SU-DHL-6 (cell line): ENCODE measurements around the gene MORC1.

Source experiments
- H2AFZ ChIP-seq: fragments of 200-600 bp; sonication (generic); 2 replicates; pipeline ENCODE4 v1.6.1; 2014; ENCODE audit warnings: low read depth, mild to moderate bottlenecking, moderate library complexity, mixed read lengths, antibody characterized with exemption, low read length; ENCODE audit not compliant: severe bottlenecking
- H3F3A ChIP-seq: fragments of 200-600 bp; shearing (Covaris generic); 2 replicates; pipeline ENCODE4 v1.6.0; 2016; ENCODE audit warnings: antibody characterized with exemption, mild to moderate bottlenecking; ENCODE audit not compliant: insufficient read depth
- H3K27ac ChIP-seq: fragments of 200-600 bp; sonication (generic); 2 replicates; pipeline ENCODE4 v1.5.1; 2016; ENCODE audit warnings: low read depth, mild to moderate bottlenecking, low read length, moderate library complexity, mixed read lengths
- H3K27me3 ChIP-seq: fragments of 200-600 bp; sonication (generic), shearing (Covaris generic); 2 replicates; pipeline ENCODE4 v1.6.0; 2014; ENCODE audit warnings: mild to moderate bottlenecking, low read length
- H3K36me3 ChIP-seq: fragments of 200-600 bp; sonication (generic); 2 replicates; pipeline ENCODE4 v1.6.1; 2014; ENCODE audit warnings: mild to moderate bottlenecking, low read length, mixed read lengths
- H3K4me2 ChIP-seq: fragments of 300-600, 200-600 bp; shearing (Covaris generic), sonication (generic); 2 replicates; pipeline ENCODE4 v1.6.0; 2014; ENCODE audit warnings: low read length, low read depth, mild to moderate bottlenecking; ENCODE audit not compliant: poor library complexity, severe bottlenecking
- H3K4me3 ChIP-seq: fragments of 200-600 bp; sonication (generic); 2 replicates; pipeline ENCODE4 v1.5.1; 2014; ENCODE audit warnings: antibody characterized with exemption, low read length, mild to moderate bottlenecking, mixed read lengths; ENCODE audit not compliant: insufficient read depth, poor library complexity, severe bottlenecking
- H3K79me2 ChIP-seq: fragments of 200-600 bp; sonication (generic); 2 replicates; pipeline ENCODE4 v1.6.1; 2014; ENCODE audit warnings: mild to moderate bottlenecking, low read length, moderate library complexity; ENCODE audit not compliant: insufficient read depth
- H3K9ac ChIP-seq: fragments of 200-600 bp; sonication (generic); 2 replicates; pipeline ENCODE4 v1.7.0; 2014; ENCODE audit warnings: mild to moderate bottlenecking, low read length
- H3K9me2 ChIP-seq: fragments of 200-600 bp; sonication (generic); replicated peaks from 2 replicates; pipeline ENCODE4 v1.6.1; 2014; ENCODE audit warnings: low read length; ENCODE audit not compliant: insufficient read depth
- H3K9me3 ChIP-seq: fragments of 200-600 bp; sonication (generic); 2 replicates; pipeline ENCODE4 v1.6.1; 2014; ENCODE audit warnings: low read length, mixed read lengths; ENCODE audit not compliant: insufficient read depth
- H4K20me1 ChIP-seq: fragments of 200-600 bp; sonication (generic); 2 replicates; pipeline ENCODE4 v1.6.1; 2014; ENCODE audit warnings: low read depth, mild to moderate bottlenecking, antibody characterized with exemption, low read length, moderate library complexity, mixed read lengths
- EZH2phosphoT487 ChIP-seq: fragments of 200-600 bp; sonication (generic), shearing (Covaris generic); conservative IDR thresholded peaks from 2 replicates; pipeline ENCODE4 v1.6.1; 2018; ENCODE audit warnings: mild to moderate bottlenecking, antibody characterized with exemption, low read length, moderate library complexity, mixed read lengths
- TF ChIP-seq, protein P1 (sequence below): fragments of 200-600 bp; sonication (generic); IDR thresholded peaks from one replicate; pipeline ENCODE4 v1.5.1; 2017; ENCODE audit warnings: antibody characterized with exemption, mild to moderate bottlenecking, low read length, moderate library complexity; ENCODE audit not compliant: insufficient read depth, poor library complexity, severe bottlenecking

The MORC1 gene

DNA sequence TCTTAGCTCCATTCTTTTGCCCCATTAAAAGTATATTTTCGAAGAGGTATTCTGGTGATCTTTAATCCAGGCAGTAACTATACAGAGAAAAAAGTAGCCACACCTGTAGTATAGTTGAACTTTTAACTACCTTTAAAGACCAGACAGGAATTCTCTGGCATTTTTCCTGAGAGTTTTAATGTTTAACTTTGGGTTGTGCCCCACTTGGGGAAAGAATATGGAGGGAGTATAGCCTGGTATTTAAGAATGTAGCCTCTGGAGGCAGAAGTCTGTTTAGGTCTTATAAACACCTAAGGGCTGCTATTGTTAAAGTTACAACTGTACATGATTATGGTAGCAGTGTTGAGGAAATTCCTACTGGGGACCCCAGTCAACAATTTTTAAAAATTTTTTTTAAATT lies 37.9 kb upstream of the MORC1 start:
- Histone ChIP-seq H3K4me2 (no peak overlapping the region), H3K79me2 (no peaks in the 10 kb centered on the region), H3K4me3 (no peak overlapping the region), H3K9me3 (no peaks in the 10 kb centered on the region), H3K9ac (no peak overlapping the region), H4K20me1 (no peaks in the 10 kb centered on the region), H3F3A (no peaks in the 10 kb centered on the region), H2AFZ (no peak overlapping the region), H3K9me2 (no peaks in the 10 kb centered on the region), H3K27me3 (no peaks in the 10 kb centered on the region), H3K36me3 (no peaks in the 10 kb centered on the region), H3K27ac (no peak overlapping the region)
- TF ChIP-seq EZH2phosphoT487: no peak
- TF ChIP-seq, protein P1, sequence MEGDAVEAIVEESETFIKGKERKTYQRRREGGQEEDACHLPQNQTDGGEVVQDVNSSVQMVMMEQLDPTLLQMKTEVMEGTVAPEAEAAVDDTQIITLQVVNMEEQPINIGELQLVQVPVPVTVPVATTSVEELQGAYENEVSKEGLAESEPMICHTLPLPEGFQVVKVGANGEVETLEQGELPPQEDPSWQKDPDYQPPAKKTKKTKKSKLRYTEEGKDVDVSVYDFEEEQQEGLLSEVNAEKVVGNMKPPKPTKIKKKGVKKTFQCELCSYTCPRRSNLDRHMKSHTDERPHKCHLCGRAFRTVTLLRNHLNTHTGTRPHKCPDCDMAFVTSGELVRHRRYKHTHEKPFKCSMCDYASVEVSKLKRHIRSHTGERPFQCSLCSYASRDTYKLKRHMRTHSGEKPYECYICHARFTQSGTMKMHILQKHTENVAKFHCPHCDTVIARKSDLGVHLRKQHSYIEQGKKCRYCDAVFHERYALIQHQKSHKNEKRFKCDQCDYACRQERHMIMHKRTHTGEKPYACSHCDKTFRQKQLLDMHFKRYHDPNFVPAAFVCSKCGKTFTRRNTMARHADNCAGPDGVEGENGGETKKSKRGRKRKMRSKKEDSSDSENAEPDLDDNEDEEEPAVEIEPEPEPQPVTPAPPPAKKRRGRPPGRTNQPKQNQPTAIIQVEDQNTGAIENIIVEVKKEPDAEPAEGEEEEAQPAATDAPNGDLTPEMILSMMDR: no peak

DNA sequence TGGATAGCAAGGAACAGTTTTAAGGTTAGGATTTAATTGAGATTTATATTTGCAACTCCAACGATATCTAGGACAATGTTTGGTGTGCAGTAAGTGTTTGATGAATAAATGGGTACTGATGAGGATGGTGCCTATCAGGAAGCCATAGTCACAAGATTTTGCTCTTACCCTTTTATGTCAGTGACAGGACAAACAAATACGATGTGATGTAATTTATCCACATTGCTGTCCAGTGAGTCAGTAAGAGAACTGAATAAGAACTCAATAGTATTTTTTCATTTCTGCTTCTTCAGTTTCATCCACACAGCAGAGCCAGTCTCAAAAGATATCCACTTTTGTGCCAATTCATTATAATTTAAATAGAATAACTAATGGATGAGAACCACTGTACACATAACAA lies 37.0 kb upstream of the MORC1 start:
- no peaks in the 10 kb centered on the region for H3F3A ChIP-seq
- TF ChIP-seq, protein P1: no peak
- TF ChIP-seq EZH2phosphoT487: no peak
- no peak overlapping the region for H2AFZ ChIP-seq
- no peak overlapping the region for H3K4me3 ChIP-seq
- H3K27me3 ChIP-seq: no peaks in the 10 kb centered on the region
- no peak overlapping the region for H3K4me2 ChIP-seq
- no peaks in the 10 kb centered on the region for H3K9me2 ChIP-seq
- no peak overlapping the region for H3K27ac ChIP-seq
- H3K9me3 ChIP-seq: no peaks in the 10 kb centered on the region
- no peak overlapping the region for H3K9ac ChIP-seq
- no peaks in the 10 kb centered on the region for H4K20me1 ChIP-seq
- H3K36me3 ChIP-seq: no peaks in the 10 kb centered on the region
- no peaks in the 10 kb centered on the region for H3K79me2 ChIP-seq

DNA sequence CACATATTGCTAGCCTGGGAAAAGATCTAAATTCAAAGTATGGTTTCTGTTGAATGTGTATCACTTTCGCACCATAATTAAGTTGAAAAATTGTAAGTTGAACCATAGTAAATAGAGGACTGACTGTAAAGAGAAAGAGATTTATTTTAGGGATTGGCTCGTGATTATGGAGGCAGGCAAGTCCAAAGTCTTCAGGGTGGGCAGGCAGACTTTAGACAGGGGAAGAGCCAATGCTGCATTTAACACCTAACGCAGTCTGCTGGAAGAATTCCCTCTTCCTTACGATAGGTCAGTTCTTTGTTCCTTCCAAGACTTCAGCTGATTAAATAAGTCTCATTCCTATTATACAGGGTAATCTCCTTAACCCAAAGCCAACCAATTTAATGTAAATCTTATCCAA lies 34.4 kb upstream of the MORC1 start:
- H2AFZ ChIP-seq: no peak overlapping the region
- H3K36me3 ChIP-seq: no peaks in the 10 kb centered on the region
- H3K4me2 ChIP-seq: no peak overlapping the region
- H3K4me3 ChIP-seq: no peak overlapping the region
- H3F3A ChIP-seq: no peaks in the 10 kb centered on the region
- H3K27me3 ChIP-seq: no peaks in the 10 kb centered on the region
- H3K27ac ChIP-seq: no peak overlapping the region
- no peaks in the 10 kb centered on the region for H3K9me2 ChIP-seq
- H3K9me3 ChIP-seq: no peaks in the 10 kb centered on the region
- TF ChIP-seq, protein P1: no peak
- TF ChIP-seq EZH2phosphoT487: no peak
- H4K20me1 ChIP-seq: no peaks in the 10 kb centered on the region
- H3K79me2 ChIP-seq: no peaks in the 10 kb centered on the region
- no peak overlapping the region for H3K9ac ChIP-seq
